ENCODE results near the gene ETV4.
A peak's percentile ranks its signal among the peaks of the same experiment; 100 is the strongest.
"Not testable (repeated sequence)": the region's sequence is repeated elsewhere in the genome, so short reads cannot be mapped to it uniquely, and the experiment has no call there.

ETV4 gene

DNA sequence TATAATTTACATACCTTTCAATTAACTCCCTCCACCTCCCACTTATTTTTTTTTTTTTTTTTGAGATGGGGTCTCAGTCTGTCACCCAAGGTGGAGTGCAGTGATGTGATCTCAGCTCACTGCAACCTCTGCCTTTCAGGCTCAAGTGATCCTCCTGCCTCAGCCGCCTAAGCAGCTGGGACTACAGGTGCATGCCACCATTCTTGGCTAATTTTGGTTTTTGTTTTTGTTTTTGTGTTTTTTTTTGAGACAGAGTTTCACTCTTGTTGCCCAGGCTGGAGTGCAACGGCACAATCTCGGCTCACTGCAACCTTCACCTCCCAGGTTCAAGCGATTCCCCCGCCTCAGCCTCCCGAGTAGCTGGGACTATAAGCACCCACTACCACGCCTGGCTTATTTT lies 36.7 kb downstream of the ETV4 start:
- not testable (repeated sequence) for DNase-seq

DNA sequence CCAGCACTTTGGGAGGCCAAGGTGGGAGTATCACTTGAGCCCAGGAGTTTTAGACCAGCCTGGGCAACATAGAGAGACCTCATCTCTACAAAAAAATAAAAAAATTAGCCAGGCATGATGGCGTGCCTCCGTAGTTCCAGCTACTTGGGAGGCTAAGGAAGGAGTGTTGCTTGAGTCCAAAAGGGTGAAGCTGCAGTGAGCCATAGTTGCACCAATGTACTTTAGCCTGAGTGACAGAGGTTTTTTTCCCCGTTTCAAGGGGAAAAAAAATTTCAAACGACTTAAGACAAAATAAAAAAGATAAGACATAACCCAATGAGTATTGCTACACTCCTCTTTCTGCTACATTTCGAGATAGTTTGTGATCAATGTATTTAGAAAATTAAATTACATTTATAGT lies 55.5 kb downstream of the ETV4 start:
- DNase-seq: no peak

DNA sequence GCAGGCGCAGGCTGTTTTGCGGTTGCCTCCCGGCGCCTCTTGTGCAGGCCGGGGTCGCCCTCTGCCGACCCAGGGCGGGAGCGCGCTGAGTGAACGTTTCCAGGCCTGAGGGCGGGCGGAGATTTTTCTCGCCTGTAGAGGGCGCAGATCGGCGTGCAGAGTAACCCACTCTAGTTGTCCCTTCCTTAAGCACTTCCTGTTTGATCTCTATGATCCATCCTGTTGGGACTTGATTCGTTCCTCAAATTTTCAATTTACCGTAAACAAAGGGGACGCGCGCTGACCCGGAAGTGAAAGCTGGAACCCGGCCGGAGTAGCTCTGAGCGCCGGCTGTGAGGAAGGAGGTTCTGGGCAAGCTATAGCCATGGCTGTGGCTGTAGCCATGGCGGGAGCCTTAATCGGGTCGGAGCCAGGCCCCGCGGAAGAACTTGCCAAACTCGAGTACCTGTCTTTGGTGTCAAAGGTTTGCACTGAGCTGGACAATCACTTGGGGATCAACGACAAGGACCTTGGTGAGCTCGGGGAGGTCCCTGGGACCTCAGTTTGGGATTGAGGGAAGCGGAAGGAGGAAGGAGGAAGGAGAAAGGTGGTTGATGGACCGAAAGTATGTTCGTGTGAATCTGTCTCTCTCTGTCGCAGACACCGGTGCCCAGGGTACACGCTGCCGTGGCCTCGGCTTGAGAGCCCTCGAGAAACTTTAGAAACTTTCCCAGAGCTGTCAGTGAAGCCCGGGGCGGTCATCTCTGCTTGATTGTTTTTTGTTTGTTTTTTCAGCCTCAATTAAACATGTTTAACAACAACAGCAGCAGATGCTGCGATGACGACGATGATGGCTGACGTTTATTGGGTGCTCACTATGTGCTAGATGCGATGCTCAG lies 62.2 kb downstream of the ETV4 start, which contains the start of gene DHX8:
Gene DHX8 (plus strand): TSS at position 302 of the 878 bp plus-strand sequence. CDS start 63 bp downstream, at position 365.
- peak; percentile 98 for DNase-seq

DNA sequence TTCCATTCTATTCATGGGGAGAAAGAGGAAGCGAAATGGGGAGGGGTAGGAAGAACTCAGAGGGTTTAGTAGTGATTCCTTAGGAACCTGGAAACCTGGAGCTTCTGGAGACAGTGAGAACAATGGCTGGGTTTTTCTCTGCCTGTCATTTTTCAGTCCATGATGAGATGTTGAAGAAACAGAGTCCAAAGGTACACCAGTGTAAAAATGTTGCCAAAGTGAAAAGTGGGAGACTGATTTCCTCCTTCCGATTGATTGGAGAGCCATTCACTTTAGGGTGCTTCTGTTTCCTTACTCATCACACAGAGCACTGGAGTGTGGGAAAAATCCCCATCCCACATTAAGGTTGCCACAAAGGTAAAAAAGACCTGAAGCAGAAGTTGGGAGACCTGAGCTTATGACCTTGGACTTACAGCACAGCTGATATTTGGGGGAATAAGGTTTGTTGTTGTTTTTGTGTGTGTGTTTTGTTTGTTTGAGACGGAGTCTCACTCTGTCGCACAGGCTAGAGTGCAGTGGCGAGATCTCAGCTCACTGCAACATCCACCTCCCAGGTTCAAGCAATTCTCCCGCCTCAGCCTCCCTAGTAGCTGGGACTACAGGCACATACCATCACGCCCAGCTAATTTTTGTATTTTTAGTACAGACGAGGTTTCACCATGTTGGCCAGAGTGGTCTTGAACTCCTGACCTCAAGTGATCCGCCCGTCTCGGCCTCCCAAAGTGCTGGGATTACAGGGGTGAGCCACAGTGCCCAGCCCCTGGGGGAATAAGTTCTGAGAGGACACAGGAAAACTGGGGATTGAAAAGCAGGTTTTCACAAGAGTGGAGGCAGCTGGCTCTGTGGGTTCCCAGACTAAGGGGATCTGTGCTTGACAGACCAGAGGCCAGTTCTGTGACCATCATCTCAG lies 63.8 kb downstream of the ETV4 start:
- no peak for DNase-seq

DNA sequence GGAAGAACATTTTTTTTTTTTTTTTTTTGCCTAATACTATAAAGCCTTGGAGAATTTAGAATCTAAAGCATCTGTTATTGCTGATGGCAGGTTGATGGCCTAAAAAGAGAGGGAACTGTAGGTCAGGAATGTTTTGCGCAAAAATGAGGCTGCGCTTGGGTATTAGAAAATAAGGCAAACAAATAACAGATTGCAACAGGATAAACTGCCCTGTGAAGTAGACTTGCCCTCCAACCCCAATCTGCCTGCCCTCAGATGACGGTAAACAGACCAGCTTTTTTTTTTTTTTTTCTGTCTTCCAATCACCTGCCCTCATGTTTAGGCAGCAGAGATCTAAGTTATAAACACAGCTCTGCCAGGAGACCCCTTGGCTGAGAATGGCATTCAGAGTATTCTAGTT lies 66.2 kb downstream of the ETV4 start:
- no peak for DNase-seq

Measured in DMS79 (cell line).